MM.1S (cell line): ENCODE data around the gene PSPC1.

ENCODE experiments used
- EZH2 ChIP-seq: fragments of 300-600 bp; sonication (generic); optimal IDR thresholded peaks from 2 replicates; pipeline ENCODE3; 2017; ENCODE audit warnings: low read depth, mild to moderate bottlenecking, antibody characterized with exemption, low read length, mixed read lengths
- TF ChIP-seq, protein P1 (sequence below): fragments of 300-600 bp; sonication (generic); IDR thresholded peaks from 2 replicates; pipeline ENCODE4 v1.5.1; 2016; ENCODE audit warnings: antibody characterized with exemption, low read length, mixed read lengths

DNA sequence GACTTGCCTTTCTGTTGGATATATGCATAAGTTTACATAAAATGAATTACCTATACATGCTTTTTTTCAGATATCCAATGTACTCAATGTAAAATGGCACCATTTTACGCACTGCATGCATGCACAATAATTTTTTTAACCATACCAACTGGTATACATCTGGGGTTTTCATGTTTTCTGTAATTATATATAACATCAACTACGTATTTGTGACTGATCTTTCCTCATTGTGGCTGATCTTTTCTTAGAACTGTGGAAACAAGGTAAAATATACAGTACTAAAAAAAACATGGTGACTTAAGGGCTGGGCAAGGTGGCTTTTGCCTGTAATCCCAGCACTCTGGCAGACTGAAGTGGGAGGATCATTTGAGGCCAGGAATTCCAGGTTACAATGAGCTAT lies 18.5 kb downstream of the PSPC1 start:
- TF ChIP-seq, protein P1, sequence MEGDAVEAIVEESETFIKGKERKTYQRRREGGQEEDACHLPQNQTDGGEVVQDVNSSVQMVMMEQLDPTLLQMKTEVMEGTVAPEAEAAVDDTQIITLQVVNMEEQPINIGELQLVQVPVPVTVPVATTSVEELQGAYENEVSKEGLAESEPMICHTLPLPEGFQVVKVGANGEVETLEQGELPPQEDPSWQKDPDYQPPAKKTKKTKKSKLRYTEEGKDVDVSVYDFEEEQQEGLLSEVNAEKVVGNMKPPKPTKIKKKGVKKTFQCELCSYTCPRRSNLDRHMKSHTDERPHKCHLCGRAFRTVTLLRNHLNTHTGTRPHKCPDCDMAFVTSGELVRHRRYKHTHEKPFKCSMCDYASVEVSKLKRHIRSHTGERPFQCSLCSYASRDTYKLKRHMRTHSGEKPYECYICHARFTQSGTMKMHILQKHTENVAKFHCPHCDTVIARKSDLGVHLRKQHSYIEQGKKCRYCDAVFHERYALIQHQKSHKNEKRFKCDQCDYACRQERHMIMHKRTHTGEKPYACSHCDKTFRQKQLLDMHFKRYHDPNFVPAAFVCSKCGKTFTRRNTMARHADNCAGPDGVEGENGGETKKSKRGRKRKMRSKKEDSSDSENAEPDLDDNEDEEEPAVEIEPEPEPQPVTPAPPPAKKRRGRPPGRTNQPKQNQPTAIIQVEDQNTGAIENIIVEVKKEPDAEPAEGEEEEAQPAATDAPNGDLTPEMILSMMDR, result no peak
- TF ChIP-seq EZH2, result no peak
